Thyroid gland (tissue), 4 donors: Measurements from ENCODE around the gene PRKCG.

Source experiments
- CTCF ChIP-seq, 6 experiments: fragments of 200-600 bp in 3 of 6; fragments of 450-650 bp in 3 of 6; sonication (generic) in 3 of 6; IDR thresholded peaks; one replicate each; pipeline ENCODE4 v1.5.1; 2016 to 2019; ENCODE audit warnings: antibody characterized with exemption in 6 of 6, mild to moderate bottlenecking in 2 of 6, inconsistent platforms in 1 of 6, moderate library complexity in 1 of 6
- POLR2A ChIP-seq, 2 donors: fragments of 450-650 bp; IDR thresholded peaks; one replicate each; pipeline ENCODE4 v1.6.1; 2017; ENCODE audit warnings: antibody characterized with exemption in 2 of 2, mild to moderate bottlenecking in 2 of 2, moderate library complexity in 1 of 2

DNA sequence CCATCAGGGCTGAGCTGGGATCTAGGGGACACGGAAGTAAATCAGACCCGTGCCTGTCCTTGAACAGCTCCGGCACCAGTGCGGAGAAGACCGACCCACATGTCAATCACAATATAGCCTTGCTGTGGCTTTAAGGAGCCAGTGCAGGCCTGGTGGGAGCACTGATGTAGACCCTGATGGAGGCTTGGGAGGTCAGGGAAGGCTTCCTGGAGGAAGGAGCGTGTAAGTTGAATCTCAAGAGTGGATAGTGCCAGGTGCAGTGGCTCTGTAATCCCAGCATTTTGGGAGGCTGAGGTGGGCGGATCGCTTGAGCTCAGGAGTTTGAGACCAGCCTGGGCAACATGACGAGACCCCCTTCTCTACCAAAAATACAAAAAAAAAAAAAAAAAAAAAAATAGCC lies 70.0 kb downstream of the PRKCG start:
- TF ChIP-seq CTCF (IDR thresholded peaks at IDR 0.05) (no peak), POLR2A (IDR thresholded peaks at IDR 0.05) (no peak)
